ENCODE measurements around the gene ACADVL. TPM values are rescaled to one million over a fixed set of nuclear protein-coding genes. Genes with fewer than 3 reads are reported as not detected.

The ACADVL gene
- 261 and 425 TPM in 2 replicates for total RNA-seq

DNA sequence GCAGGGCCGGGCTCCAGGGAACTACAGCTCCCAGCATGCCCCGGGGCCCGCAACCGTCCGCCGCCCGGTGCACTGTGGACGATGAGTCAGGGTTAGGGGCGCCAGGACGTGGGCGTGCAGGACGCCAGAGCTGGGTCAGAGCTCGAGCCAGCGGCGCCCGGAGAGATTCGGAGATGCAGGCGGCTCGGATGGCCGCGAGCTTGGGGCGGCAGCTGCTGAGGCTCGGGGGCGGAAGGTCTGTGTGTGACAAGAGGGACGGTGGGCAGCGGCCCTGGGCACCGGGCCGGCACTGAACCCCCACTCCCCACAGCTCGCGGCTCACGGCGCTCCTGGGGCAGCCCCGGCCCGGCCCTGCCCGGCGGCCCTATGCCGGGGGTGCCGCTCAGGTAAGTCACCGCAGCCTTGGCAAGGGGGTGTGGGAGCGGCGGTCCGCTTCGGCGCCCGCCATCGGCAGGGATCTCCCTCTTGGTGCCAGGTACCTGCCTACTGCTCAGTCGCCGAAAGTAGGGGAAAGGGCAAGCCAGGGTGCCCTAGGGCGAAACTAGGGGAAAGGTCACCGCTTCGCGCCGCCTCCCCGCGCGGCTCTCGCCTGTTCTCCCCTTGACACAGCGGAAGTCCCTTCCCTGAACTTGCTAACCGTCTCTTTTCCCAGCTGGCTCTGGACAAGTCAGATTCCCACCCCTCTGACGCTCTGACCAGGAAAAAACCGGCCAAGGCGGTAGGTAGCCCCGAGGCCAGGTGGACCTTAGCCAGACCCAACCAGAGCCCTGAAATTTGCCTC lies at the start of gene ACADVL, which contains the start of gene DLG4:
TSS of gene ACADVL (plus strand) at position 127 of the 781 bp plus-strand sequence. CDS start at position 174, 47 bp downstream.
TSS of gene DLG4 (minus strand) at position 25 of the 781 bp plus-strand sequence.

DNA sequence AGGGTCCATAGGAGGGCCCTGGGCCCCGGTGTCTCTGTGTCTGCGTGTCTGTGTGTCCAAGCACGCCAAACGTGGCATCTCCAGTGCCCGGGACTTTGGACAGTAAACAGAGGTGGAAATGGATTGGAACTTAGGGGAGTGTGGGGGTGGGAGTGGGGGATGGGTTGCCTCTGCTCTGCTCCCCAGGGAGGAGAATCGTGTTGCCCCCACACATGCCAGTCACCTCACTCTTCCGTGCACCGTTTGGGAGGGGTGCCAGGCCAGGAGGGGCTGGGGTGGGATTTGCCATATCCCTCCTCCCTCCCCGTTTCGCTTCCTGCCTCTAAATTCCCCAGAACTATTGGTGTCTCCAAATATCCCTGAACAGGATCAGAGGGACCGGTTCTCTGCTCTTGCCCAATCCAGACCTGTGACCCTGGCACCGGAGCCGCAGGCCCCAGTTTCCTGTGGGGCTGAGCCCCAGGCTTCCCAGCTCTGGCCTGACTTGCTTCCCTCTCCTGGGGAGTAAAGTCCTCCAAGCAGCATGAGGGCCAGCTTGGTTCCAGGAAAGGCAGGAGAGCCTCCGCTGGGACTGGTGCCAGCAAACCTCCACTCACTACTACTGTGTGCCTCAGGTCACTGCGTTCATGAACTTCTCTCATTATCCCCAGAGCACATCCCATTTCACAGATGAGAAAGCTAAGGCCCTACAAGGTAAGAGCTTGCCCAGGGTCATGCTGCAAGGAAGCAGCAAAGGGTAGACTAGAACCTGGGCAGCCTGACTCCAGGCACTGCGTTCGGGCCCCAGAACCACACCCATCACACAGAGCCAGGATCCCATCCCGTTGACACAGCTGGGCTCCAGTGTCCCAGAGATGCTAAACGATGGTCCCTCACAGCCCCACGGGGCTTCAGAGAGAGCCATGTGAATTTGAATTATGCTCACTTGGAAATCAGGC lies 40.2 kb upstream of the ACADVL start, which contains the start of gene ASGR1:
TSS of gene ASGR1 (minus strand) at position 54 of the 938 bp plus-strand sequence. CDS start 807 bp downstream, outside the sequence.

DNA sequence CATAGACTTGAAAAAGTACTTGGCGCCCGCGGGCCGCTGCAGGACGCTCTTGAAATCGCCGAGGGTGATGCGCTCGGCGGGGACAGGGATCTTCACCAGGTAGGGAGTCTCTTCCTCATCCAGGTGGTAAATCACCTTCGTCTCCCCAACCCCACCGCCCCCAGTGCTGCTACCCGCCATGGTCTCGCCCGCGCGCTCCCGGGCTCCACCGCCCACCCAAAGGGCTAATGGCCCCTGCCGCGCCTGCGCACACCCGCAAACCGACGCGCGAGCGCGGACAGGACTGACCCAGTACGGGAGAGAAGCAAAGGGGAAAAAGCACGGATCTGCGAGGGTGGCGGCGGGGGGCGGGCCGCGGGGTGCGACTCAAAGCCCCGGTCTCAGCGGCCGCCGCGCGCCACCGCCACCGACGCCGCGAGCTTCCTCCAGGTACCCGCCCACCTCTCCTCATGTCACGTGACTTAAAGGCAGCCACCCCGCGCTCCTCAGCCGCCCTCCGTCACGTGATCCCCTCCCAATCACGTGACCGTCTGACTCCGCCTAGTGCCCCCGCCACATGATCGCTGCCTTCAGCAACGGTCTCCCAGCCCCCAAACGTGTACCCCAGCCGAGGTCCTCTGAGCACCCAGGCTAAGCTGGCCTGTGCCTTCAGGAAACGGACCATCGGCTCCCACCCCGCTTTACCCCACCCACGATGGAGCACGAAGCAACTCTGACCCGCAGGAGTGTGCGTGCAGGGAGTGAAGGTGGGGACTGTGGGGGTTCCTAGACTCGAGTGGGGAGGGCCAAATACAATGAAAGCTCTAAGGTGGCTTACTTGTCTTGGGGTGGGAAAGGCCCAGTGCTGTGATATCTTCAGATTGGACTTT lies 14.6 kb downstream of the ACADVL start, which contains the start of gene DVL2:
TSS of gene DVL2 (minus strand) at position 435 of the 869 bp plus-strand sequence. CDS start at position 180, 255 bp downstream.

DNA sequence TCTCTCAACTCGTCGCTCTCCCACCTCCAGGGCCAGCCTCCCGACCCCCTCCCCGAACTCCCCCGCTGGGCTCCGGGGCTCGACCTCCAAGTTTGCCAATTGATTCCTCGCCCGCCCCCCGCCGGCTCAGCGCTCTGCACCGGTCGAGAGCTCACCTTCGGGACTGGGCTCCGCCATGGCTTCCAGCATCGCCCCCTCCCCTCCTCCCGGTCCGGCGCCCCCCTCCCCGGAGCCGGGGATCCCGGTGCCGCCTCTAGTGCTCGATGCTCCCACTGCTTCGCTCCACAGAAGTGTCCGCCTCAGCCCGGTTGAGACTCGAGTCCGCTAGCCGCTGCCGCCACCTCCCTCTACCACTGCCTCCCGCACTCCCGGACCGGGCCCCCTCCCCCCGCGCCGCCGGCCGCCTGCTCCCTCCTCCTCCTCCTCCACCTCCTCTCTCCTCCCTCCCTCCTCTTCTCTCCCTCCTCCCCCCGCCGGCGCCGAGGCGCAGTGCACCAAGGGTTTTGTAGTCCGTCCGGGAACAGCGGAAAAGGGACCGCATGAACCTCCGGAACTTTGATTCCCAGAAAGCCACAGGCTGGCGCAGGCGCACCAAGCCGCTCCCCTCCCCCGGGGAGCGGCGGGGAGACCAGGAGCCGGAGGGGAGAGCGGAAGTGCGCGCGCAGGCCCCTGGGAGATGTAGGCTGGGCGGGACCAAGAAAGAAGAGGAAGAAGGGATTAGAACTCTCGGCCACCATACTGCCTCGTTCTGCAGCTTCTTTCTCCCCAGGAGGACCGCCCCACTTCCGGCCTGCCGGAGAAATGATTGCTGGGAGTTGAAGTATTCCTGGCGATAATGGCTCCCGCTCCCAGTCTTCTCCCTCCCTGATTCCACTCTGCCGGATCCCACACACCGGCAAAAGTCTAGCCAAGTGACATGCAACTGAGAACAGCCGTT lies 19.6 kb downstream of the ACADVL start, which contains the start of gene PHF23:
TSS of gene PHF23 (minus strand) at position 367 of the 937 bp plus-strand sequence. CDS start at position 189, 178 bp downstream.

DNA sequence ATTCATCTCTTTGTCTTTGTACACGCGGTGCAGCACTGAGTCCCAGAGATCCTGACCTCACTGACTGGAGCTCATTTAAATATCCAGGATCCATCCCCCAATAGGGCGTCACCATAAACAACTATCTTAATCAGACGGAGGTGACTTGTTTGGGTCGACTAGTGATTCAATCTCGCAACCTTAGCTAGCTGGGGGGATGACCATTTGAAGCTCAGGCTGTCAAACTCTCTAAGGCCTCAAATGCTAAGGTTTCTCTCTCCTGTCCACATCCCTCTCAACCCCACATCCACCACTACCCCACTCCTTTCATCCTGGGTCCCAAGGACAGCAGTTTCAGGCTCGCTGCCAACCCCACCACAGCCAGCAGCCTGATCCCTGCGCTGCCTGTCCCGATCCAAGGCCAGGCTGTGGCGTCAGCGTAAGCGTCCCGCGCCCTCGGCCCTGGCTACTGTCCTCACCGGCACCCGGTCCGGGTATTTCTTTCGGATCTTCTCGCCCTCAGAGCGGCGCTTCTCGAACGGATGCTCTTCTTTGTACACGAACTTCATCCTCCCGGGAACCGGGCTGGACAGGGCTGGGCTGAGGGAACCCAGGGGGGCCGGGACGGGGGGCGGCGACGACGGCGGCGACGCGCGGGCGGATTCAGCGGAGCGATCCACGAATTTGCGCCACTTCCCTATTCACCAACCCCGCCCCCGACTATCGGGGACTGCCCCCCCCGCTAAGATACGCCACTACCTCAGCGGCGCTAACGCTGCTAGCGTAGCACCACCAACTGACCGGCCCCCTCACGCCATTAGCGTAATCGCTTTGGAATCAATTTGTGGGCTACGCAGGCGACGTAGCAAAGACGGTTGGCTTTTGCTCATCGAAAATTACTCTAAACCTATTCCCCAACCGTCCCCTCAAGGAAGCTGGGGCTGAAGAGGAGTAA lies 22.3 kb downstream of the ACADVL start, which contains the start of gene GABARAP:
TSS of gene GABARAP (minus strand) at position 667 of the 934 bp plus-strand sequence. CDS start at position 548, 119 bp downstream.

DNA sequence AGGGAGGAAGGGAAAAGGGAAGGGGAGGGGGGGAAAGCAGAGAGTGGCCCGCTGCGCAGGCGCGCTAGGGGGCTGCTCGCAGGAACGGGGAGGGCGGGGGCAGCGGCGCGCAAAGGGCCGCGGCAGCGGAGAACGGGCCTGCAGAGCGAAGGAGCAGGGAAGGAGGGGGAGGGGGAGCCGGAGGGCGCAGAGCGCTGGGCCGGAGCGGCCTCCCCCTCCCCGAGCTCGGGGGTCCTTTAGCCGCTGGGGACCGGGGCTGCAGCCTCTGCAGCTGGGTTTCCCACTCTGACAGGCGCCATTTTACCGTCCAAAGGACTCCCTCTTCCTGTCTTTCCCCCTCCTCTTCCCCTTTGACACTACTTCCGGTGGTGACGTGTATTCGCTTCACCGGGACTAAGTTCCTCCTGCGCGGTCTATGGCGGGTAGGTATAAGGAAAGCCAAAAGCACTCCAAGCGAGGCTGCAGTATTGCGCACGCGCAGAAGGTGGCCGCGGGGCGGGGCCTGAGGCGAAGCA lies 32.0 kb downstream of the ACADVL start, which contains the start of gene CTDNEP1:
TSS of gene CTDNEP1 (minus strand) at position 74 of the 515 bp plus-strand sequence. CDS start 438 bp downstream, outside the sequence.

DNA sequence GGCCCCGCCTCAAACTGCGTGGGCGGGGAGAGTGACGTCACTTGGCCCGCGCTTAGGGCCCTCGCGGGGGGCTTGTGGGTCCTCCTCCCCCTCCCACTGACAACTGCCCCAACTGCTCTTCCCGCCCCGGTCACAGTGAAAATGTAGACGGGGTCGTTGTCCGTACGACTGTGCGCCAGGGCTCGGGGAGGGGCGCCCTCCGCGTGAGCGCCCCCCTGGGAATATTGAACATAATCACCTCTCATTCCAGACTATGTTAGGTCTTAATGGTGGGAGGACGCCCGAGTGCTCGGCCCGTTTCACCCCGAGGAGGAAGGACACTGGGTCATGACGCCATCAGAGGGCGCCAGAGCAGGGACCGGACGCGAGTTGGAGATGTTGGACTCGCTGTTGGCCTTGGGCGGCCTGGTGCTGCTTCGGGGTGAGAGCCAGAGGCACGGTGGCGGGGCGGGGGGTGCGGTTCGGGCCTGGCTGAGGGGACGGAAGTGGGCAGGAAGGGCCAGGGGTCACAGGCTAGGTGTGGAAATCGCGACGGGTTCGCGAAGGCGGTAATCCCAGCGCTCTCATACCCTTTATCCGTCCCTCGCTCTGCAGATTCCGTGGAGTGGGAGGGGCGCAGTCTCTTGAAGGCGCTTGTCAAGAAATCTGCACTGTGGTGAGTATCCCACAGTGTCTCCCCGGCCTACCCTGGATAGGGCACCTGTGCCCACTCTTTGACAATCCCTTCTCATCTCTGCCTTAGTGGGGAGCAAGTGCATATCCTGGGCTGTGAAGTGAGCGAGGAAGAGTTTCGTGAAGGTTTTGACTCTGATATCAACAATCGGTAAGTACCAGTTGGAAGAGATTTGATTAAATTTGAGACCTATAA lies 32.7 kb downstream of the ACADVL start, which contains the start of gene ELP5:
TSS of gene ELP5 (plus strand) at position 40 of the 868 bp plus-strand sequence. CDS start at position 376, 336 bp downstream.

DNA sequence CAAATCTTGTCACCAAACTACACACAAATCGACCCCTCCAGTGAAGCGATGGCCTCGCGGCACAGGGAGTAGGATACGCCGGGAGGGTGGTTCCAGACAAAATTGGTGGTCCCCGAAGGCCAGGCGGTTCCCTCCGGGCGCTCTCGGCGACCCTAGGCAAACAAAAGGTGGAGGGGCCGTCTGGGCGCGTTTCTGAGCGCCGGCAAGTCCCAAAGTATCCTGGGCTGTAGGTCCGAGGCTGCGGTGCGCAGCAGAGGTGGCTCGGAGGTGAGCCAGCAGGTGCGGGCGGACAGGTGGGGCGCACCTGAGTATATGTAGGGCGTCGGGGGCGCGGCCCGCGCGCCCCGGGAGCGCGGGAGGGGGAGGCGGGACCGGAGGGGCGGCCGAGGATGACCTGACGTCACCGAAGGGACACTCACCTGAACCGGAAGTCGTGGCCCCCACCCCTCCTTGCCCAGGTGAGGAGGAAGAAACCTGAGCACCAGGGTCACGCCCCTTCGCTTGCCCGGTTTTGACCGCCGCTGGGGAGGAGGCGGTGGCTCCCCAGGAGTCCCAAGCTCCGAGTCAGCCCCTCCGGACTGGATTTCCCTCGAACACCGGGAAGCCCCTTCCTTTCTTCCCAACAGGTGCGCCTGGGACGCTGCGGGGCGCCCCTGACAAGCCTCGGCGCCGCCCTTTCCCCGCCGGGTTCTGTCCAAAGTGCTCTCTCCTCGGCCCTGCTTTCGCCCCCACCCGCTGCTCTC lies 42.6 kb downstream of the ACADVL start, which contains the start of gene CLDN7:
TSS of gene CLDN7 (minus strand) at position 287 of the 743 bp plus-strand sequence. CDS start 435 bp downstream, outside the sequence.

Other genes starting within 250 kb of the ACADVL start
- gene ALOX12, start 223.9 kb upstream of the ACADVL start, total RNA-seq = not detected in 2 replicates
- 19.7 and 20.6 TPM in 2 replicates for gene RNASEK, start 207.3 kb upstream of the ACADVL start, total RNA-seq
- gene BCL6B, start 196.9 kb upstream of the ACADVL start, total RNA-seq = 0.19 and 0.56 TPM in 2 replicates
- 0.28 and 1.2 TPM in 2 replicates for gene SLC16A13, start 183.9 kb upstream of the ACADVL start, total RNA-seq
- gene SLC16A11, start 175.8 kb upstream of the ACADVL start, total RNA-seq = 0.85 TPM in 1 of 2 replicates, not detected in the other
- gene CLEC10A, start 139.7 kb upstream of the ACADVL start, total RNA-seq = not detected in 2 replicates
- gene ASGR2, start 105.1 kb upstream of the ACADVL start, total RNA-seq = not detected in 2 replicates
- gene ASGR1, start 40.6 kb upstream of the ACADVL start, total RNA-seq = 0.56 and 0.58 TPM in 2 replicates
- 12.7 and 16.3 TPM in 2 replicates for gene DLG4, start 102 bp upstream of the ACADVL start, total RNA-seq
- gene DVL2, start 14.6 kb downstream of the ACADVL start, total RNA-seq = 49.8 and 59.5 TPM in 2 replicates
- 40.0 and 40.8 TPM in 2 replicates for gene PHF23, start 19.5 kb downstream of the ACADVL start, total RNA-seq
- 118 and 275 TPM in 2 replicates for gene GABARAP, start 22.5 kb downstream of the ACADVL start, total RNA-seq
- 14.4 and 19.9 TPM in 2 replicates for gene CTDNEP1, start 31.8 kb downstream of the ACADVL start, total RNA-seq
- gene ELP5, start 32.3 kb downstream of the ACADVL start, total RNA-seq = 22.0 and 57.3 TPM in 2 replicates
- 0.19 and 1.7 TPM in 2 replicates for gene CLDN7, start 42.5 kb downstream of the ACADVL start, total RNA-seq
- under 0.01 and 0.28 TPM in 2 replicates for gene SLC2A4, start 61.8 kb downstream of the ACADVL start, total RNA-seq
- gene YBX2, start 74.7 kb downstream of the ACADVL start, total RNA-seq = 0.56 TPM in 1 of 2 replicates, not detected in the other
- 474 and 1,218 TPM in 2 replicates for gene EIF5A, start 87.7 kb downstream of the ACADVL start, total RNA-seq
- gene GPS2, start 95.4 kb downstream of the ACADVL start, total RNA-seq = 26.8 and 41.8 TPM in 2 replicates
- 12.7 and 23.8 TPM in 2 replicates for gene NEURL4, start 109.4 kb downstream of the ACADVL start, total RNA-seq
- gene ACAP1, start 116.6 kb downstream of the ACADVL start, total RNA-seq = 0.56 and 0.58 TPM in 2 replicates
- 10.4 and 13.5 TPM in 2 replicates for gene KCTD11, start 132.2 kb downstream of the ACADVL start, total RNA-seq
- not detected in 2 replicates for gene TMEM95, start 135.2 kb downstream of the ACADVL start, total RNA-seq
- gene TNK1, start 161.2 kb downstream of the ACADVL start, total RNA-seq = under 0.01 and 0.28 TPM in 2 replicates
- gene PLSCR3, start 174.6 kb downstream of the ACADVL start, total RNA-seq = 14.4 and 15.5 TPM in 2 replicates
- gene TMEM256, start 184.2 kb downstream of the ACADVL start, total RNA-seq = 88.0 and 144 TPM in 2 replicates
- gene NLGN2, start 187.9 kb downstream of the ACADVL start, total RNA-seq = 2.3 and 4.2 TPM in 2 replicates
- not detected in 2 replicates for gene SPEM1, start 200.4 kb downstream of the ACADVL start, total RNA-seq
- gene SPEM2, start 205.7 kb downstream of the ACADVL start, total RNA-seq = not detected in 2 replicates
- not detected in 2 replicates for gene SPEM3, start 208.9 kb downstream of the ACADVL start, total RNA-seq
- gene TMEM102, start 215.5 kb downstream of the ACADVL start, total RNA-seq = 1.5 and 2.3 TPM in 2 replicates
- 2.5 and 14.7 TPM in 2 replicates for gene FGF11, start 219.6 kb downstream of the ACADVL start, total RNA-seq
- 2.3 and 3.9 TPM in 2 replicates for gene CHRNB1, start 225.1 kb downstream of the ACADVL start, total RNA-seq